Activated naive CD8-positive, alpha-beta T cell treated with anti-CD3 and anti-CD28 coated beads, Interleukin-2, amount 50 U/mL, for 16 hours (primary cell): ENCODE data around the gene PDHB.
"Not testable (repeated sequence)": the region's sequence is repeated elsewhere in the genome, so short reads cannot be mapped to it uniquely, and the experiment has no call there.

Experiments used
- DNase-seq: peaks from one replicate; pipeline ENCODE4 v3.0.0-alpha.2; 2020; ENCODE audit warnings: low read depth, low spot score

PDHB gene

DNA sequence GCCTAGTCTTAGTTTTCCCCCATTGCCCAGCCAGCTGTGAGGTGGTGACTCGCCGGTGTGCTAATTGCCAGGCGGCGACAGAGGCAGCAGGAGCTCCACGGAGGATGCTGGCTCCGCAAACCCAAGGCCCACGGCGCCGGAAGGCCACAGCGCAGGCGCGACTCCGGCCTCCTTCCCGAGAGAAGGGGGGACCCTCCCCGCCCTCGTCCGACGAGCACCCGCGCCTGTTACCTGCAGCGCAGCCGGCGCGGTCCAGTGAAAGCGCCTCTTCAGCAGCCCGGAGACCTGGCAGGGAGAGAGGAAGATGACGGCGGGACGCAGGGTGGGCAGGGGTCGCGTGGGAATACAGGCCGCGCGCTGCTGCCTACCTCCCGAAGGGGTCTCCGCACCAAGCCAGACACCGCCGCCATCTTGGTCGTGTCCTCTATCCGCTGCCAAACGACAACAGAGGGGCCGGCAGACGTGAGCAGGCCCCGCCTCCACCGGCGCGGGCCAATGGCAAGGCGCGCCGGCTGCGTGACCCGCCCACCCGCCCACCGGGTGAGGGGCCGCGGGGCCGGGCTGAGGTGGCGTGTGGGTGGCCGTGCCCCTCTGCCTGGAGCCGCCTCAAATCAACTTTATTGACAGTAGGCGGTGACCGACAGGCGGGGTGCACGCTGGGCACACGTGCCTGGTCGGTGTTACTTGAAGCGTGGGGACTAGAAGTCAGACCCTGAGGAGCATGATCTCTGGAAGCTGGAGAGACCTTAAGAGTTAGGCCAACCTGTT is at the start of gene PDHB:
TSS of gene PDHB (minus strand) at position 433 of the 768 bp plus-strand sequence. CDS start at position 410, 23 bp downstream.
- peak; percentile 77 for DNase-seq

DNA sequence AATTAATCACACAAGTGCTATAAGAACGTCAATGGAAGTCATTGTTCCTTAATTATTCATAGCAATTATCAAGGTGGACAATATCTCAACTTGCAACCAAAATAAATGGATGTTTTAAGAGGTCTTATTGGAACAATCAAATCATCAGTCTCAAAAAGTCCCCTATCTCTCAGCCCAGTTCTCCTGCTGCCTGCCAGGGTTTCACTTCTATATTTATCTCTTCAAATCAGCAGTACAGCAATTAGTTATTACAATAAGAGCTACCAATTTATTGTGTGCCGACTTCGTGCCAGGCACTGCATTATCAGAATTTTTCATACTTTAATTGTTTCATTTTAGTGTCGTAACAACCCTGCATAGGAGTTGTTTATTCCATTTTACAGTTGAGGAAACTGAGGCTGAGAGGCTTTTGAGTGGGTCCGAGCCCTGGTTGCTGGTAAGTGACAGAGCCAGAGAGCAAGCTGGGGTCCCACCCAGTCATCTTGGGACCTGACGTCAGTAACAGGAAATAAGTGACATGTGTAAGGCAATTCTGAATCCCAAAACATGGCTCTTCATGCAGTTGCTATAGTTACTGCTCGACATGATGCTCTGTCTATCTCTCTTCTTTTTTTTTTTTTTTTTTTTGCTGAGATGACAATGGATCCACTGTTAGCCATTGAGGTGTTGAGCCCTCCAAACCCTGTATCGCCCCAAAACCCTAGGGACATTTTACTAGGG is 49.4 kb upstream of the PDHB start:
- DNase-seq: no peak

DNA sequence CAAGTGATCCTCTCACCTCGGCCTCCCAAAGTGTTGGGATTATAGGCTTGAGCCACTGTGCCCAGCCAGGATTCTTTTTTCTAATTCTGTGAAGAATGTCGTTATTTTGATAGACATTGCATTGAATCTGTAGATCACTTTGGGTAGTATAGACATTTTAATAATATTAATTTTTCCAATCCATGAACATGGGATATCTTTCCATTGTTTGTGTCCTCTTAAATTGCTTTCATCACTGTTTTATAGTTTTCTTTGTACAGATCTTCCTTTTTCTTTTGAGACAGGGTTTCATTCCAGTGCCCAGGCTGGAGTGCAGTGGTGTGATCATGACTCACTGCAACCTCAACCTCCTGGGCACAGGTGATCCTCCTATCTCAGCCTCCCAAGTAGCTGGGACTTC is 46.7 kb upstream of the PDHB start:
- no peak for DNase-seq

DNA sequence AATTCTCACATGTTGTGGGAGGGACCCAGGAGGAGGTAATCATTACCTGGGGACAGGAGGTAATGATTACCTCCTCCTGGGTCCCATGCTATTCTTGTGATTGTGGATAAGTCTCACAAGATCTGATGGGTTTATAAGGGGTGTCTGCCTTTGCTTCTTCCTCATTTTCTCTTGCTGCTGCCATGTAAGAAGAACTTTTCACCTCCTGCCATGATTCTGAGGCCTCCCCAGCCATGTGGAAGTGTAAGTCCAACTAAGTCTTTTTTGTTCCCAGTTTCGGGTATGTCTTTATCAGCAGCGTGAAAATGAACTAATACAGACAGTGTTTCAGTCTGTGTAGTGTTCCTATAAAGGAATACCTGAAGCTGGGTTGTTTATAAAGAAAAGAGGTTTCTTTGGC is 45.1 kb upstream of the PDHB start:
- DNase-seq: no peak

DNA sequence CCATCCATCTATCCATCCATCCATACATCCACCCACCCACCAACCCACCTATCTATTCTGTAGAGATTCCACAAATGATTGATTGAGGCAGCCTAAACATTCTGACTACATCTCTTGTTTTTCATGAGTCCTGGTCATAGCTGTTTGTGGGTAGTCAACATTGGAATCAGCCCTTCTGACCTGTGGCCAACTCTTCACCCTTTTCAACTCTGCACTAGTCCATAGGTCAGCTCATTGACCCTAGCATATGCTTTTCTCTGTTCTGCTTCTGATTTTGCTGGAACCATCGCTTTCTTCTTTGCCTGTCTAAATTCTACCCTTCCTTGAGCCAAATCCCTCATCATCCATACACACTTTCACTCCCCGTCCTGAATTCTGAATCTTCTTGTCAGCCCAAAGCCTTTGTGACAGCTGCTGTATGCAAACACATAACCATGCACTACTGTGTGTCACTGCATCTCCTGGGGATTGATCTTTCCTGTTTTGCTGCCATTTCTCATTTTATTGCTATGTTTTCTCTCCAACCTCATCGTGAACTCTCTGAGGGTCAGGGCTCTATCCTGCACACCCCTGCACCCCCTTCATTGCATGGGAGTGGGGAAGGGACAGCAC is 41.4 kb upstream of the PDHB start:
- no peak for DNase-seq

DNA sequence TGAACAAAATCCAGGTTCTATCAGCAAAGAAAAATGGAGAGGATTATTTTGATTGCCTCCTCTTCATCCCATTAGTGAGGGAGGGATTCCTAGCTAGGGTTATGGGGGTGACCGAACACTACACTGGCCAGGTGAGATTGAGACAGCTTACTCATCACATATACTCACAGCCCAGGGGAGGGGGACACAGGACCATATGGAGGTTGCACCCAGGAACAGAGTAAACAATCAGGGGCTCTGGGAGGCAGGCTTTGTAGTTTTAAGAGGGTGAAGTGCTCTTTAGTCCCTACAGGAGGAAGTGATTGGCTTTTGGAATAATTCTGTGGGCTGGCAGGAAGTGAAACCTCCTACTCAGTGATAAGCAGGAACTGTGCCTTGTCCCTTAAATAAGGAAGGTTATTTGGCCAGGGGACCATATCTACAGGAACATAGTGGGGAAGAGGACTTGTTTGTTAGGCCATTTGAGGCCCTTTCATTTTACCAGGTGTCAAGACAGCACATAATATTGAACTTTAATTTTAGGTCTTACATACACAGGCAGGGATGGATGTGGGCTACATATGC is 40.8 kb upstream of the PDHB start:
- DNase-seq: no peak

DNA sequence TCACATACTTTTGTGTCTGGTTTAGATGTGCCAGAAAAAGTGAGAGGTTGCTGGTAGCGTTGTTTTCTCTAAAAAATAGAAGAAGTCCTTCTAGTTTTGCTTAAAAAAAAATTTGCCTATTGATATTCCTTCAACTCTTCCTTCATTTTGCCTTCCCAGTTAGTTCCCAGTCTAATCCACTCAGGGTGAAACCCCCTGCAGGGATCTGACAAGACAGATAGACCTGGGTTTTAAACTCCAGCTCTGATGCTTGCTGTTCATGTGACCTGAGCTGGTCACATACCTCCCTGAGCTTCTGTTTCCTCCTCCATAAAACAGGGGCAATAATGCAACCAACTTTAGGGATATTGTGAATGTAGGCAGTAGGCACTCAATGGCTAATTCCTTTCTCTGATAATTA is 39.6 kb upstream of the PDHB start:
- no peak for DNase-seq

DNA sequence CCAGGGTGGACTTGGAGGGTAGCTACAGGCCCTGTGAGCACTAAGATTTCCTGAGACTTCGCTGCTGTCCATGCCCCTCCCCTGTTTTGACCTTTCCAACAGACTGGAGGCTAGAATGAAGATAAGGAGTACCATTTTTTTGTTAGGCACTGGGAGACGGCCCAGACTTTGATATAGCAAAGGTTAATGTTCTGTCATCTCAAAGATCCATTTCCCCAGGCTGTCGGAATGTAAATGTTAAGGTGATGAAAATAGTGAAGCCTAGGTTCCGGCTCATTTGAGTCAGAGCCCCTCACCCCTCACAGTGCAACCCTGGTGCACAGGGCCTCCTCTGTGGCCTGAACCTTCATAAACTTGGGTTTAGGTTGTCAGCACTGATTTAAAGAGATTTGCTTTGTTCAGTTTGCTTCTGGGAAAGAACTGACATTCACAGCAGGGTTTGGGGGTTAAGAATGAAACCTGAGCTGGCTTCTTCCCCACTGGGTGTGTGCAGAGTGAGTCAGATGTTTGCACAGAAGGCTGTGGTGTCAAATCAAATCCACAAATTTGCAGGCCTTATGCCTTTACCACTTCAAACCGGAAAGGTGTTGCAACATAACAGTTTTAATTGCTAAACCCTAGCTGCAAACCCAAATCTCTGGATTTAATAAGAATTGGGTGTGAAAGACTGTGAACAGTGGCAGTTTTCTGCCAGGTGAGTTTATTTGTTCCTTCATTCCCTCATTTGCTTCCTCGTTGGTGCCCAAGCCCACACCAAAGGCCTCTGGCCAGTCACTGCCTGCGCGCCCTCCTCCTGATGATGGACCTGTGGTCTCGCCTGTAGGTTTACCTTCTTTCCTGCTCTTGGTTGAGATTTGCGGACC is 37.6 kb upstream of the PDHB start:
- DNase-seq: no peak

DNA sequence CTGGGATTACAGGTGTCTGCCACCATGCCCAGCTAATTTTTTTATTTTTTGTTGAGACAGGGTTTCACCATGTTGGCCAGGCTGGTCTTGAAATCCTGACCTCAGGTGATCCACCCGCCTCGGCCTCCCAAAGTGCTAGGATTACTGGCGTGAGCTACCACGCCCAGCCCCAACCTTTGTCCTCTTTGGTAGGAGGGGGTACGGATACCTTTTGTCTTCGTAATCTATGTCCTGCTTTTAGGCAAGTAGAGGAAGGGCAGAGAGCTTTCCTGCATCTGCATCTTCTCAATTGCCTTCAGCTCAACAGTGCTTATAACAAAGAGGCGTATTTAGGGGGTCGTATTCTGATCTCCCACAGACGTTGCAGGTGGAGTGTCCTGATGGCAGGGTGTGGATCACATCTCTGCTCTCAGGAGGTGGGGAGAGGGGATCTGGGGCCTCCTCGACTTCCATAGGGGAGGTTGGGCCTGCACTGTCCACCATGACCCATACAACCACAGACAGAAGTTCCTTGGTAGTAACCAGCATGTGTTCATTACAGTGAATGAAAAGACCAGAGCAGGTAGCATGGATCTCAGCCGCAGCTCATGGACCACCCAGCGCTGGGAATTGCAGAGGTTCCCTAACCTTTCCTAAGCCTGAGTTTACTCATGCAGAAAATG is 36.9 kb upstream of the PDHB start:
- no peak for DNase-seq

DNA sequence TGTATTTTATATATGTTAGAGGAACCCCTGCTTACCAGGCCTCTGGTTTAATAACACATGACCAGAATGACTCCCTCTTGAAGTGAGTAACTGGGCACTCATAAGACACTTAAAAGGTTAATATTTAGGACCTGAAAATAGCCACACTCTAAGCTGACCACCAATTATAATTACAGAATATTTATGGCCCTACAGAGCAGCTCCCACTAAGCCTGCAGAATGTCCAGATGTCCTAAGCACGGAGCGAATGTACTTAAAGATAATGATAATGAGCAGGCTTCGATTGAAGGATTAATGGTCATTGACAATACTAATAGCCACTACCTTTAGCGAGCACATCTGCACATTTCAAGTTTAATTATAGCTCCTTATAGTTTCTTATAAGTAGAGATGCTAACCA is 35.5 kb upstream of the PDHB start:
- no peak for DNase-seq

DNA sequence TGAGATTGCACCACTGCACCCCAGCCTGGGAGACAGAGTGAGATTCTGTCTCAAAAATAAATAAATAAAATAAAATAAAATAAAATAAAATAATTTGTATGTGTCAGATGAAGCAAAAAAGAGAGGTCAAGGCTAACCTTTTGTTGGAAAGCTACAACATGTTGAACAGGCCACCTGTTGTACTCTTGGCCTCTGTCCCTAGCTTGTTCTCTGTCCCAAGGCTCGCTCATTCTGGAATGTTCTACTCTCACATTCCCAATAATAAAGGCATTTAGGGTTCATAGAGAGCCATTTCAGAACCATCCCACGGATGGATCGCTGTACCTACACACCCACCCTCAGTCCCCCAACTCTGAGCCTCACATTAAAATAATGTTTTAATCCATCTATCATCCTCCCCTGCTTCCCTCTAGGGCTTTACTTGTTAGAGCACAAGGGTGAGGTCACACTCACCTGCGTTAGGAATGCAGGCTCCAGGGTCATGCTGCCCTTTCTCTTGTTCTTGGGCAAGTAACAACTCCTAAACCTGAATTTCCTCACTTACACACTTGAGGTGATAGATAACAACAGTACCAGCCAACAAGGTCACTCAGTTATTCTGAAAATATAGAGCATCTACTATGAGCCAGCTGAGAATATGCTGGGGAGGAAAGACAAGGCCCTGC is 33.4 kb upstream of the PDHB start:
- no peak for DNase-seq

DNA sequence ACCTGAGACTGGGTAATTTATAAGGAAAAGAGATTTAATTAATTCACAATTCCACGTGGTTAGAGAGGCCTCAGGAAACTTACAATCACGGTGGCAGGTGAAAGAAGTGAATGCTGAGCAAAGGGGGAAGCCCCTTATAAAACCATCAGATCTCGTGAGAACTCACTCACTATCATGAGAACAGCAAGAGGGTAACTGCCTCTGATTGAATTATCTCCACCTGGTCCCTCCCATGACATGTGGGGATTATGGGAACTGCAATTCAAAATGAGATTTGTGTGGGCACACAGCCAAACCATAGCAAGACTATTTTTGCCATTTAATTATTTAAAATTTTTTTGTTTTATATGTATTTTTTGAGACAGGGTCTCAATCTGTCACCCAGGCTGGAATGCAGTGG is 31.2 kb upstream of the PDHB start:
- no peak for DNase-seq

DNA sequence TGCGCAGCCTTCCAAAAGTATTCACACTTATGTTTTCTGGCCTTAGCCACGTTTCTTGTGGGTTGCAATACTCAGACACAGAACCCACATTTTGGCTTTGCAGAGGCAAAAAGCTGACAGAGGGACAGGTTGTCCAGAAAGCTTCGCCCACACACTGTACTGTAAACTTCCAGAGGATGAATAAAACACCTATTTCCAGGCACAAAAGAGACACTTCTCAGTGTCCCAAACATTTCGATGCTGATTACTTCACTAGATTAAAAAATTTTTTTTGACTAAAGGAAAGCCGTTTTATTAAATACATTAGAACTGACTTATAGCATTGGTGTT is 30.3 kb upstream of the PDHB start:
- DNase-seq: no peak

DNA sequence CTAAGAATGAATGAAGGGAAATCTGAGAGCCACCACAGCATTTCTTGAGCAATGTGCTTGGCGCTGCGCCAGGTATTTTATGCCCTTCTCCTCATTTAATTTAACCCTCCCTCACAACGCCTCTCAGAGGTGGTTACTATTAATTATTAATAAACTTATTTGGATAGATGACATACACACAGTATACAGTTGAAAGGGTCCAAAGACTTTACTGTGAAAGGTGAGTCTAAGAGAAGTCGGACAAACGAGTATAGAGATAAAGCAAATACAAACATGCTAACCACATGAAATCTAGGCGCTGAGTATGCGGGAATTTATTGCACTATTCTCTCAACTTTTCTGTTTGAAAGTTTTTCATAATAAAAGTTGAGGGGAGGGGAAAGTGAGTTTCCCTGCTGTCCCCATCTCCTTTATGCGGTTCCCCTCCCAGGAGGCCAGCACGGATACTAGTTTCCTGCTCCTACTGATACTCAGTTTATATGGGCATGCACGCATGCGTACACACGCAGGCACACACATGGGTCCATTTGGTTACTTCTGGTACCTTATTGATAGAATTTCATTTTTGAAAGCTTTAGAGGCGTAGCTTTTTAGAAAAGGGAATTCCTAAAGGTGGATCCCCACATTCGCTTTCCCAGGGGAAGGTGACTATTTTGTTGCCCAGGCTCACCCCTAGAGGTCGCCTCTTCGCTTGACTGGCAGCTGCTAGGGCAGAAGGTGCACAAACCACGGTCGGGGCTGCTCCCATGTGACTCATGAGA is 29.7 kb upstream of the PDHB start:
- DNase-seq: peak; percentile 53

DNA sequence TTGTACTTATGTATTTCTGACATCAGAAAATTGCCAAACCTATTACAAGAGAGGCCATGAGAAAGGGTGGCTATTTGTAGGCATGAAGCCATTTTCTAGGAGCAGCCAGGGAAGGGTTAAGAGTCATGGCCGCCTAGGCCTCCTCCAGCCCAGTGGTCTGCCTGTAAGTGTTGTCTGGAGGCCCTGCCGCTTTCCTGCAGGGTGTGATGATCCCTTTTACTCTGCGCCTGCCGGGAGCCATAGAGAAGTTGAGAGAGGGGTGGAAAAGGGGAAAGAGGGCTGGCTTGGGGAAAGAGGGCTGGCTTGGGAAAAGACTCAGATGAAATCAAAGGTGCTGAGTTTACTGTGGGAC is 29.2 kb upstream of the PDHB start:
- no peak for DNase-seq

DNA sequence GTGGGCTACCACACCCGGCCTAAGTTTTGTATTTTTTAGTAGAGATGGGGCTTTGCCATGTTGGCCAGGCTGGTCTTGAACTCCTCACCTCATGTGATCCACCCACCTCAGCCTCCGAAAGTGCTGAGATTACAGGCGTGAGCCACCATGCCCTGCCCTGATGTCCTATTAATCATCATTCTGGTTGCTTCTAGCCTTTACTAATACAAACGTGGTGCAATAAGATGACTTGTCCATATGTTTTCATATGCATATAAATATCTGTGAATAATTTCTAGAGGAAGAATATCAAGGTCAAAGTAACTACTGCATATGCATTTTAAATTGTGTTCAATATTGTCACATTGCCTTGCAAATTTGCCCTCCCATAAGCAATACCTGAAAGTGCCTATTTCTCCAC is 25.5 kb upstream of the PDHB start:
- DNase-seq: no peak

DNA sequence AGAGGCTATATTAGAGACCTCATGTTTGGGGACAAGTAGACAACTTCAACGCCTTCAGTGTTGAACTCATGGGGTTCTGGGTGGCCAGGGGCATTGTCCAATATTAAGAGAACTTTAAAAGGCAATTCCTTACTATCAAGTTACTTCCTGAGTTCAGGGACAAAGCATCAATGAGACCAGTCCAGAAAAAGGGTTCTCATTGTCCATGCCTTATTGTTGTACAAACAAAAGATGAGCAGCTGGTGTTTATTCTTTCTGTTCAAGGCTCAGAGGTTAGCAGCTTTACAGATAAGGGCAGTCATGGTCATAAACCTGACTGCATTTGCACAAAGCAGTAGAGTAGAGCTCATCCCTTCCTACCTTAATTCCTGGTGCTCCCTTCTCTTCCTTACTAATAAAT is 18.5 kb upstream of the PDHB start:
- no peak for DNase-seq

DNA sequence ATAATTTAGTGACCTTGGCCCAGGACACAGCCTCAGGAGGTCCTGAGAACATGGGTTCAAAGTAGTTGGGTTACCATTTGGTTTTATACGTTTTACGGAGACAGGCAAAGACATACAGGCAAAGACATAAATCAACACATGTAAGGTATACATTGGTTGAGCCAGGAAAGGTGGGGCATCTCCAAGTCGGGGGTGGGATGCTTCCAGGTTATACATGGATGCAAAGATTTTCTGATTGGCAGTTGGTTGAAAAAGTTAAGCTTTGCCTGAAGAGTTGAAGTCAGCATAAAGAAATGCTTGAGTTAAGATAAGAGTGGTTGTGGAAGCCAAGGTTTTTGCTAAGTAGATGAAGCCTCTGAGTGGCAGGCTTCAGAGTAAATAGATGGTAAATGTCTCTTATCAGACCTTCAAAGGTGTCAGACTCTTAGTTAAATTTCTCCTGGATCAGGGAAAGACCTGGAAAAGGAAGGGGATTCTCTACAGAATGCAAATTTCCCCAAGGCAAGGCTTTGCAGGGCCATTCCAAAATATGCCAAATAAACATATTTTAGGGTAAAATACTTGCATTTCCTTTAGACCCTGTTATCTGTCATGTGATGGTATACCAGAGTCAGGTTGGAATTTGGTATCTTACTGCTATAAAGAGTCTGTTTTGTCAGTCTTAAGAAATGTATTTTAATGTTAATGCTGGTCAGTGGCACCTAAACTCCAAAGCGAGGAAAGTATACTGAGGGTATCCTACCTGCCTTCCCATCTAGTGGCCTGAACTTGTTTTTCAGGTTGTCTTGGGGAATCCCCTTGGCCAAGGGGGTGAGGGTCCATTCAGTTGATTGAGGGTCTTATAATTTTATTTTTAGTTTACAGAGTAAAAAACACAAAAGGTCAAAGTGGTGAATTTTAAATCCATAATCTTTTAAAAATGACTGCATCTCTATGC is 8.2 kb upstream of the PDHB start:
- no peak for DNase-seq

DNA sequence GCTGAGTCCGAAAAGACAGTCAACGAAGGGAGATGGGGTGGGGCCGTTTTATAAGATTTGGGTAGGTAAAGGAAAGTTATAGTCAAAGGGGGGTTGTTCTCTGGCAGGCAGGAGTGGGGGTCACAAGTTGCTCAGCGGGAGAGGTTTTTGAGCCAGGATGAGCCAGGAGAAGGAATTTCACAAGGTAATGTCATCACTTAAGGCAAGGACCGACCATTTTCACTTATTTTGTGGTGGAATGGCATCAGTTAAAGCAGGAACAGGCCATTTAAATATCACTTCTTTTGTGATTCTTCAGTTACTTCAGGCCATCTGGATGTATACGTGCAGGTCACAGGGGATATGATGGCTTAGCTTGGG is 7.3 kb upstream of the PDHB start:
- DNase-seq: not testable (repeated sequence)
